ENCODE results near the gene MSL1. TPM values are rescaled to one million over a fixed set of nuclear protein-coding genes. Genes with fewer than 3 reads are reported as not detected.

MSL1 gene
- total and polyA plus RNA-seq, 2 experiments from 2014 or later = 26.7 to 81.6 TPM

GRCh38 chr17:40150276-40150675 is 28.5 kb downstream of the MSL1 start:
- 94% methylated on average over 4 of the region's 4 CpGs for WGBS (ENCODE audit: low lambda C conversion rate, missing lambda C conversion rate)
- no peaks in the 10 kb centered on the region for H3K27me3 ChIP-seq
- H3K36me3 ChIP-seq (replicated peaks; ENCODE audit: insufficient read depth, low read depth) = no peaks in the 10 kb centered on the region
- no peak overlapping the region for H3K4me2 ChIP-seq
- no peaks in the 10 kb centered on the region for H3K4me1 ChIP-seq (ENCODE audit: insufficient read depth)
- no peak for TF ChIP-seq CTCF (IDR thresholded peaks at IDR 0.05; ENCODE audit: poor library complexity)
- no peak for TF ChIP-seq EZH2 (IDR thresholded peaks at IDR 0.05; ENCODE audit: borderline replicate concordance)
- TF ChIP-seq EZH2phosphoT487 (IDR thresholded peaks at IDR 0.05; ENCODE audit: low read depth, severe bottlenecking, unreplicated experiment) = no peak
- peaks cover 78% of the 10 kb centered on the region for H3K79me2 ChIP-seq
- no peaks in the 10 kb centered on the region for H3K9me3 ChIP-seq (ENCODE audit: low read depth)
- no peaks in the 10 kb centered on the region for H3K9me2 ChIP-seq (replicated peaks; ENCODE audit: insufficient read depth)
- H2AFZ ChIP-seq = no peak overlapping the region
- DNase-seq (ENCODE audit: low spot score) = no peak
- peaks cover 4% of the 10 kb centered on the region for H4K20me1 ChIP-seq (ENCODE audit: insufficient read depth, poor library complexity, severe bottlenecking)
- no peak overlapping the region for H3K4me3 ChIP-seq
- H3K27ac ChIP-seq = no peak overlapping the region

GRCh38 chr17:40151414-40151963 is 29.7 kb downstream of the MSL1 start:
- H3K9me2 ChIP-seq (replicated peaks; ENCODE audit: insufficient read depth) = no peaks in the 10 kb centered on the region
- H3K9me3 ChIP-seq (ENCODE audit: low read depth) = no peaks in the 10 kb centered on the region
- 92% methylated on average over 7 of the region's 7 CpGs for WGBS (ENCODE audit: low lambda C conversion rate, missing lambda C conversion rate)
- no peak overlapping the region for H2AFZ ChIP-seq
- no peaks in the 10 kb centered on the region for H3K4me1 ChIP-seq (ENCODE audit: insufficient read depth)
- H4K20me1 ChIP-seq (ENCODE audit: insufficient read depth, poor library complexity, severe bottlenecking) = peaks cover 3% of the 10 kb centered on the region
- peaks cover 77% of the 10 kb centered on the region for H3K79me2 ChIP-seq
- no peaks in the 10 kb centered on the region for H3K27me3 ChIP-seq
- no peaks in the 10 kb centered on the region for H3K36me3 ChIP-seq (replicated peaks; ENCODE audit: insufficient read depth, low read depth)
- H3K4me2 ChIP-seq = no peak overlapping the region
- DNase-seq (ENCODE audit: low spot score) = no peak
- TF ChIP-seq CTCF (IDR thresholded peaks at IDR 0.05; ENCODE audit: poor library complexity) = no peak
- no peak for TF ChIP-seq EZH2phosphoT487 (IDR thresholded peaks at IDR 0.05; ENCODE audit: low read depth, severe bottlenecking, unreplicated experiment)
- no peak for TF ChIP-seq EZH2 (IDR thresholded peaks at IDR 0.05; ENCODE audit: borderline replicate concordance)
- no peak overlapping the region for H3K27ac ChIP-seq
- H3K4me3 ChIP-seq = no peak overlapping the region

GRCh38 chr17:40153603-40154236 is 31.9 kb downstream of the MSL1 start:
- H3K36me3 ChIP-seq (replicated peaks; ENCODE audit: insufficient read depth, low read depth) = no peaks in the 10 kb centered on the region
- TF ChIP-seq EZH2 (IDR thresholded peaks at IDR 0.05; ENCODE audit: borderline replicate concordance) = no peak
- no peak for TF ChIP-seq EZH2phosphoT487 (IDR thresholded peaks at IDR 0.05; ENCODE audit: low read depth, severe bottlenecking, unreplicated experiment)
- no peak for TF ChIP-seq CTCF (IDR thresholded peaks at IDR 0.05; ENCODE audit: poor library complexity)
- H2AFZ ChIP-seq = no peak overlapping the region
- H3K9me2 ChIP-seq (replicated peaks; ENCODE audit: insufficient read depth) = no peaks in the 10 kb centered on the region
- H3K79me2 ChIP-seq = peaks cover 76% of the 10 kb centered on the region
- no peaks in the 10 kb centered on the region for H3K9me3 ChIP-seq (ENCODE audit: low read depth)
- no peak overlapping the region for H3K27ac ChIP-seq
- H3K4me1 ChIP-seq (ENCODE audit: insufficient read depth) = no peaks in the 10 kb centered on the region
- H3K4me2 ChIP-seq = no peak overlapping the region
- H3K4me3 ChIP-seq = no peak overlapping the region
- no peaks in the 10 kb centered on the region for H3K27me3 ChIP-seq
- H4K20me1 ChIP-seq (ENCODE audit: insufficient read depth, poor library complexity, severe bottlenecking) = peaks cover 3% of the 10 kb centered on the region
- no peak for DNase-seq (ENCODE audit: low spot score)
- 97% methylated on average over 14 of the region's 14 CpGs for WGBS (ENCODE audit: low lambda C conversion rate, missing lambda C conversion rate)

Data from hepatocyte (in vitro differentiated cells).